Esophagus muscularis mucosa (tissue), 4 donors: ENCODE measurements around the gene PCDHGA1. TPM values are rescaled to one million over a fixed set of nuclear protein-coding genes. Genes with fewer than 3 reads are reported as not detected.

ENCODE experiments used
- DNase-seq: peaks from one replicate; pipeline ENCODE4 v3.0.0-alpha.2; 2017; ENCODE audit errors: extremely low spot score
- H3K27ac ChIP-seq, 4 donors: fragments of 200-600 bp; sonication (generic); replicated peaks in 1 of 4; 1 replicate in 3 of 4; 2 replicates in 1 of 4; pipeline ENCODE4 v1.5.1; 2016 to 2019; ENCODE audit warnings: mild to moderate bottlenecking in 1 of 4
- H3K27me3 ChIP-seq, 4 donors: fragments of 200-600 bp; sonication (generic); one replicate each; pipeline versions ENCODE4 v1.5.1 to v1.6.0; 2016 to 2019
- H3K36me3 ChIP-seq, 4 donors: fragments of 200-600 bp; sonication (generic); one replicate each; pipeline ENCODE4 v1.5.1; 2016 to 2019
- H3K4me1 ChIP-seq, 4 donors: fragments of 200-600 bp; sonication (generic); one replicate each; pipeline ENCODE4 v1.5.1; 2016 to 2019
- H3K4me3 ChIP-seq, 4 donors: fragments of 200-600 bp; sonication (generic); 1 replicate in 2 of 4; 2 replicates in 2 of 4; pipeline ENCODE4 v1.5.1; 2016 to 2019; ENCODE audit warnings: mild to moderate bottlenecking in 4 of 4, moderate library complexity in 1 of 4
- H3K9me3 ChIP-seq, 4 donors: fragments of 200-600 bp; sonication (generic); 1 replicate in 3 of 4; 2 replicates in 1 of 4; pipeline ENCODE4 v1.5.1; 2016 to 2019
- EP300 ChIP-seq: sonication (generic); formaldehyde crosslinking; IDR thresholded peaks from one replicate; pipeline ENCODE4 v1.6.1; 2017; ENCODE audit warnings: antibody characterized with exemption
- POLR2A ChIP-seq: fragments of 450-650 bp; IDR thresholded peaks from one replicate; pipeline ENCODE4 v1.6.1; 2017; ENCODE audit warnings: antibody characterized with exemption, moderate library complexity, mild to moderate bottlenecking, low read depth
- POLR2AphosphoS5 ChIP-seq, 2 donors: sonication (generic); formaldehyde crosslinking; IDR thresholded peaks; one replicate each; pipeline ENCODE4 v1.6.1; 2017; ENCODE audit warnings: antibody characterized with exemption in 2 of 2
- WGBS: methylation state at CpG from one replicate; pipeline ENCODE4 v1.1.5; 2018; 5-methylcytosine and 5-hydroxymethylcytosine counted together
- intact Hi-C: fragments of 100-400 bp; cut with DNase I; formaldehyde crosslinking; loops from one replicate; pipeline ENCODE4 v1.15.1; 2023
- total RNA-seq, 4 donors: library from RNA; depleted of rRNA; stranded (reverse); fragments of >200 nt; gene quantifications; one replicate each; pipeline versions ENCODE4 v1.1.0 to v1.2.1, GENCODE V29; 2016
- TF ChIP-seq, protein P1 (sequence below), 3 experiments: fragments of 200-600 bp in 2 of 3; fragments of 450-650 bp in 1 of 3; sonication (generic) in 2 of 3; IDR thresholded peaks; one replicate each; pipeline ENCODE4 v1.5.1; 2017 to 2019; ENCODE audit warnings: antibody characterized with exemption in 3 of 3, mild to moderate bottlenecking in 2 of 3, moderate library complexity in 1 of 3

PCDHGA1 gene
- total RNA-seq, 4 donors from 2014 or later, result 0.45 to 1.2 (median 0.76) TPM

GRCh38 chr5:141363952-141364660, 33.8 kb downstream of the PCDHGA1 start, which contains the start of gene PCDHGA5:
PCDHGA5 (plus strand) TSS chr5:141364162; CDS start chr5:141364331, 169 bp downstream.
- Histone ChIP-seq H3K27me3 (peaks cover 0 to 43% (median 0%) of the 10 kb centered on the region in 4 donors), H3K27ac (no peak within 1 kb of the TSS), H3K9me3 (peaks cover 5 to 100% (median 97%) of the 10 kb centered on the region in 4 donors), H3K36me3 (no peaks in the 10 kb centered on the region), H3K4me1 (no peaks in the 10 kb centered on the region), H3K4me3 (peak within 1 kb of the TSS; percentile 14 to 31 (median 28))
- intact Hi-C loops, result no loop called here
- 19% methylated on average over 31 of the region's 34 CpGs for WGBS
- TF ChIP-seq POLR2AphosphoS5 (IDR thresholded peaks at IDR 0.05), result no peak
- TF ChIP-seq, protein P1, sequence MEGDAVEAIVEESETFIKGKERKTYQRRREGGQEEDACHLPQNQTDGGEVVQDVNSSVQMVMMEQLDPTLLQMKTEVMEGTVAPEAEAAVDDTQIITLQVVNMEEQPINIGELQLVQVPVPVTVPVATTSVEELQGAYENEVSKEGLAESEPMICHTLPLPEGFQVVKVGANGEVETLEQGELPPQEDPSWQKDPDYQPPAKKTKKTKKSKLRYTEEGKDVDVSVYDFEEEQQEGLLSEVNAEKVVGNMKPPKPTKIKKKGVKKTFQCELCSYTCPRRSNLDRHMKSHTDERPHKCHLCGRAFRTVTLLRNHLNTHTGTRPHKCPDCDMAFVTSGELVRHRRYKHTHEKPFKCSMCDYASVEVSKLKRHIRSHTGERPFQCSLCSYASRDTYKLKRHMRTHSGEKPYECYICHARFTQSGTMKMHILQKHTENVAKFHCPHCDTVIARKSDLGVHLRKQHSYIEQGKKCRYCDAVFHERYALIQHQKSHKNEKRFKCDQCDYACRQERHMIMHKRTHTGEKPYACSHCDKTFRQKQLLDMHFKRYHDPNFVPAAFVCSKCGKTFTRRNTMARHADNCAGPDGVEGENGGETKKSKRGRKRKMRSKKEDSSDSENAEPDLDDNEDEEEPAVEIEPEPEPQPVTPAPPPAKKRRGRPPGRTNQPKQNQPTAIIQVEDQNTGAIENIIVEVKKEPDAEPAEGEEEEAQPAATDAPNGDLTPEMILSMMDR (IDR thresholded peaks at IDR 0.05), result peak in 1 of 3 experiments; percentile 3
- no peak for DNase-seq

GRCh38 chr5:141366016-141366896, 35.9 kb downstream of the PCDHGA1 start:
- no peak for DNase-seq
- H3K36me3 ChIP-seq, result no peaks in the 10 kb centered on the region
- H3K9me3 ChIP-seq, result peaks cover 9 to 100% (median 97%) of the 10 kb centered on the region in 4 donors
- H3K4me3 ChIP-seq, result no peak overlapping the region
- H3K4me1 ChIP-seq, result no peaks in the 10 kb centered on the region
- WGBS, result 46% methylated on average over 16 of the region's 46 CpGs
- TF ChIP-seq, protein P1 (IDR thresholded peaks at IDR 0.05), result no peak
- TF ChIP-seq EP300, result no peak
- TF ChIP-seq POLR2AphosphoS5 (IDR thresholded peaks at IDR 0.05), result no peak
- TF ChIP-seq POLR2A, result no peak
- H3K27ac ChIP-seq, result no peak overlapping the region
- intact Hi-C loops, result no loop called here
- H3K27me3 ChIP-seq, result peaks cover 0 to 38% (median 0%) of the 10 kb centered on the region in 4 donors

DNA sequence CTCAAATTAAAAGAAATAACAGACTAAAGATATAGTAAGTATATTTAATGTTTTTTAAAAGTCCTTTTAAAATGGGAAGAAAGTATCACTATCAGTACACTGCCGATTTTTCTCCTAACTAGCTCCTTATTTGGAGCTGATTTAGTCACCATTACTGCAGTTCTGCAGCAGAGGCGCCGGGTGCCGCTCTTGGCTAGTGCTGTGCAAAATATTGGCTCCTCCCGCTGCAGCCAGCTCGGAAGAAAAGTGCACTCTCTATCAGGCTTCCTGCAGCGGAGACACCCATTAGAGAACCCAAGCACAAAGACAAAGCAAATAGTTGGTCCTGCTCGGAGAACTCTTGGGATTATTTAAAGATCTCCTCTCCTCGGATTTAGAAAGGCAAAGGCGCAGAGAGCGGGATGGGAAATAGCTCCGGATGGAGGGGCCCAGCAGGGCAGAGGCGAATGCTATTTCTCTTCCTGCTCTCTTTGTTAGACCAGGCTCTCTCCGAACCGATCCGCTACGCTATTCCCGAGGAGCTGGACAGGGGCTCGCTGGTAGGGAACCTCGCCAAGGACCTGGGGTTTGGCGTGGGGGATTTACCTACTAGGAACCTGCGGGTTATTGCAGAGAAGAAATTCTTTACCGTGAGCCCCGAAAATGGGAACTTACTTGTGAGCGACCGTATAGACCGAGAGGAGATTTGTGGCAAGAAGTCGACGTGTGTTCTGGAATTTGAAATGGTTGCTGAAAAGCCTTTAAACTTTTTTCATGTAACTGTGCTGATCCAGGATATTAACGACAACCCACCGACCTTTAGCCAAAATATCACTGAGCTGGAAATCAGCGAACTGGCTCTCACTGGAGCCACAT, 39.9 kb downstream of the PCDHGA1 start, which contains the start of gene PCDHGB3:
PCDHGB3 (plus strand) TSS at position 249 of the 855 bp plus-strand sequence; CDS start at position 402, 153 bp downstream.
- peaks cover 18 to 100% (median 100%) of the 10 kb centered on the region in 4 donors for H3K9me3 ChIP-seq
- peaks cover 0 to 7% (median 0%) of the 10 kb centered on the region in 4 donors for H3K4me1 ChIP-seq
- peak within 1 kb of the TSS in 3 of 4 donors; percentile 6 to 40 (median 22) for H3K4me3 ChIP-seq
- no peaks in the 10 kb centered on the region for H3K36me3 ChIP-seq
- TF ChIP-seq POLR2A (no peak), EP300 (no peak)
- TF ChIP-seq, protein P1 (IDR thresholded peaks at IDR 0.05), result peak in 2 of 3 experiments; percentile 20 to 22
- 24% methylated on average over 32 of the region's 32 CpGs for WGBS
- DNase-seq, result no peak
- peaks cover 0 to 13% (median 0%) of the 10 kb centered on the region in 4 donors for H3K27me3 ChIP-seq
- H3K27ac ChIP-seq, result no peak within 1 kb of the TSS
- intact Hi-C loops, result no loop called here
